ENCODE data around the gene AADACL4. TPM values are rescaled to one million over a fixed set of nuclear protein-coding genes. Genes with fewer than 3 reads are reported as not detected.

The AADACL4 gene
- not detected for total RNA-seq
- long read RNA-seq, result 0 reads

- DNase-seq (ENCODE audit: low spot score), result no peak
Measured at GRCh38 chr1:12643785-12644184, at the start of gene AADACL4. Gene AADACL4 (plus strand): TSS chr1:12644085. CDS start chr1:12644547, 462 bp downstream.

DNA sequence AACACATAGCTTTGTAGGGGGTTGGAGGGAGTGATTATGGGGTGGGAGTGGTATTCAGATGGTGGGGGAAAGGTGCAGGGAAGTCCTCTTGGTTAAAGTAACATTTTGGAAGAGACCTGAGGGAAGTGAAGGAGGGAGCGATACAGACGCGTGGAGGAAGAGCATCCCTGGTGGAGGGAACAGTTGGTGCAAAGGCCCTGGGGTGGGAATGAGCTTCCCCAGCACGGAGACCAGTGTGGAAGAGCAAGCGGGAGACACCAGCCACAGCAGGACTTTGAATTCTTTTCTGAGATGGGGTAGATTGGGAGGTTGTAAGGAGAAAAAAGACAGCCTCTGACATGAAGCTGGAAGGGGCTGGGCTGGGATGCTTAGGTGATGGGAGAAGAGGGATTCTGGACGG is 49.4 kb upstream of the AADACL4 start:
- no peak for DNase-seq (ENCODE audit: low spot score)

DNA sequence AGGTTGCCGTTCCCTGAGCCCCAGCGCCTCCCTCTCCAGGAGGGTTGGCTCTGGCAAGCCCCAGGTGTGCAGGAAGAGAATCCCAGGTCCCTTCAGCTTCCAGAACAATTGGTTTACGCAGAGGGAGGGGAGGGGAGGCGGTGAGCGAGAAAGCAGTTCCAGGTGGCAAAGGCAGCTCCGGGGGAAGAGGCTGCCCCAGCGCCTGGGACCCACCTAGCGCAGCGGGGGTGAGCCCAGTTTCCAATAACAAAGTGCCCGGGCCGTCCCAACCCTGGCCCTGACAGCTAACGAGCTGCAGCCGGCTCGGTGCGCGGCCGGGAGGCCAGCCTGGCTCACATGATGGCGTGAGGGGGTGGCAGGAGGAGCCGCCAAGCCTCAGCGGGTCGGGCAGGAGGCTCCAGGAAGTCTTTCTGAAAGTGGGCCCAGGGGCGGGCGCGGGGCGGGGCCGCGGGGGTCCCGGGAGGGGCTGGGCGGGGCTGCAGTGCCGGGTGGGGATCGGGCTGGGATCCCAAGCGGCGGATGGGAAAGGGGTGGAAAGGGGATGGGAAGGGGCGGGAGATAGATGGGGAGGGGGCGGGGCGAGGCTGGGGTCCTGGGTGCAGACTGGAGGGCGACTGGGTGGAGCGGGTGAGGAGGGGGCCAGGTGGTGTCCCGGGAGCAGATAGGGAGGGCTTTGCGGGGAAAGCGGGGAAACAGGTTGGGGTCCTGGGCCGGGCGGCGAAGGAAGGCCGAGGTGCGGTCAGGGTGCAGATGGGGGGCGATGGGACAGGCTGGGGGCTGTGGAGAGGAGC is 48.7 kb upstream of the AADACL4 start:
- no peak for DNase-seq (ENCODE audit: low spot score)

DNA sequence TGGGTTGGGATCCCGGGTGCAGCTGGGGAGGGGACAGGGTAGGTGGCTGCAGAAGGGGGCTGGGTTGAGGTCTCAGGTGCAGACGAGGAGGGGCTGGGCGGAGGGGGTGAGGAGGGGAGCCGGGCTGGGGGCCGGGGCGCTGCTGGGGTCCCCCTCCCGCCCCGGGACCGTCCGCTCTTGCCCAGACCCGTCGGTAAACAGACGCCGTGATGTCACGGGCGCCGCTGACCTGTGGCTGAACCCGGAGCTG is 48.2 kb upstream of the AADACL4 start:
- no peak for DNase-seq (ENCODE audit: low spot score)

GRCh38 chr1:12596007-12596821 is 47.7 kb upstream of the AADACL4 start:
- DNase-seq (ENCODE audit: low spot score), result no peak

DNA sequence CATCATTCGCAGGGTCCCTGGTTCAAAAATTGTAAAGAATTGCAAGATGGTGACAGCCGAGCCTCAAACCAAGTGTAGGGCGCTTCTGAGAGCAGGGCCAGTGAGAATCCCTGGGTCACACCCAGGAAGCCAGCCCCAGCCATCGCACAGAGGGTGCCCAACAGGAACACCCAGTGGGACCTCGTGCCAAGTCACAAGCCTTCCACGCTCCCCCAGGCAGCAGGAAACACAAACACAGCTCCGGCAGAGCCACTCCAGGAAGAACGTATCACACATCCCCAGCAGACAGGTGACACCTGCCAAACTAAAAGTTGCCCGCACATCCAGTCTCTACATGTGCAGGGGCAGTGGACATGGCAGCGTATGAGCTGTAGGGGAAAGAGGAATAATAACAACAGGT is 46.1 kb upstream of the AADACL4 start:
- DNase-seq (ENCODE audit: low spot score), result no peak

DNA sequence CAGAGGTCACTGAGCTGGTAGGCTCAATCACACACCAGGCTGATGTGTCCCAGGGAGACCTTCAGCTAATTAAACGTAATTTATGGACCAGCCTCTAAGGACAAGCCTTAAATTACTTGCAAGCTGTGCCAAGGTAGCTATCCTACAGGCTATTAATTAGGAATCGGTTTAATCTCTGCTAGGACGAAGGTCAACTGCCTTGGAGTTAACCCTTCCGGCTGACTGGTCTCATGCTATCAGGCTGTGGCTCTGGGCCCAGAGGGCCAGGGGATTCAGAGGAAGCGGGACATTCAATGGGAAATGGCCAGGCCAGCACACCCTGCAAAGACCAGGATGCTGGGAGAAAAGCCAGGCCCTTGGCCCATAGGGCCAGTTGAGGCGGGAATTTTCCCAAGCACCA is 44.9 kb upstream of the AADACL4 start:
- no peak for DNase-seq (ENCODE audit: low spot score)

DNA sequence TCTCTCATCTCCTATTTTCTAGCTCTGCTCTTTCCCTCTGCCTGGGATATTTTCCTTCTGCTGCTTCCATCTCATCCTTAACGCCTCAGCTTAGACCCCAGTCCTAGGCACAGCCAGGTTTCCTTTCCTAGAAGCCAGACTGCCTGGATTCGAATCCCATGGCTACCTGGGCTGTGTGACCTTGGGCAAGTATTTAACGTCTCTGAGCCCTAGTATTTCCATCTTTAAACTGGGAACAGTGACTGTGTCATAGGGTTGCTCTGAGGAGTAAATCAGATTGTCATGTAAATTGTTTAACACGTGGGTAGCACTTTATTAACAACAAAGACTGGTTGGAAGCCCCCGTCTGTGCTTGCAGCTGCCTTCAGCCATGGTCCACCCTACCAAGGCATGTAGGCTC is 44.2 kb upstream of the AADACL4 start:
- no peak for DNase-seq (ENCODE audit: low spot score)

- DNase-seq (ENCODE audit: low spot score), result no peak
Measured at GRCh38 chr1:12600335-12600734, 43.5 kb upstream of the AADACL4 start.

GRCh38 chr1:12600880-12601633 is 42.8 kb upstream of the AADACL4 start:
- no peak for DNase-seq (ENCODE audit: low spot score)

GRCh38 chr1:12601700-12602658 is 41.9 kb upstream of the AADACL4 start:
- DNase-seq (ENCODE audit: low spot score), result no peak

DNA sequence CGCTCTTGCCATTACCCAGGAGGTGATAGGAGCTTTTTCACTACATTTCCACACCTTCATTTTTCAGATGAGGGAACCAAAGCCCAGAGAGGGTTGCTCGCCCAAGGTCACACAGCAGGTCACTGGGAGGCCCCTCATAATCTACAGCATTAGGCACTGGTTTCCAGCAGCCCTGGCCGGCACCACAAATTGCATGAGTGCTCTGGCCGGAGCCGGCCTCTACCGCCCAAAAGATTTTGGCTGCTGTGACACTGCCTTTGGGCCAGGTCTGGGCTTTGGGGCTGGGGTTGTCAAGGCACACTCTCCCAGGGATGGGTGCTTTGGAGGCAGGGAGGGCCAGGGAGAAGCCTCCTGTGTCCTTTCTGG is 41.2 kb upstream of the AADACL4 start:
- no peak for DNase-seq (ENCODE audit: low spot score)

DNA sequence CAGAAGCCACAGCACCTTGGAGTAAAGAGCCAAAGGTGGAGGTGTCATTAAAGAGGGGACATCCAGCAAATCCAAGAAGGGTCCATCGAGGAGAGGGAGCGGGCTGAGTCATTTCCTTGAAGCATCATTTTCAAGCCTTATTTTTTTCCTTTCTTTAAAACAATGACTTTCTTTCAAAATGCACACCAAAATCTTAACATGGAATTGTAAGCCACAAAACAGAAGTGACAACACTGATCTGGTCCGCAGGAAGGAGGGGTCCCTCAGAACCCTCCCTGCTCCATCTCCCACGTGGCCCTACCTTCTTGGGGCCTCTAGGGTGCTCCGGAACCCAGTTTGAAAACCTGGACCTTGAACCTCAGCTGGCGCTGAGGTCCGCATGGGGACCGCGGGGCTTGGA is 40.7 kb upstream of the AADACL4 start:
- no peak for DNase-seq (ENCODE audit: low spot score)

DNA sequence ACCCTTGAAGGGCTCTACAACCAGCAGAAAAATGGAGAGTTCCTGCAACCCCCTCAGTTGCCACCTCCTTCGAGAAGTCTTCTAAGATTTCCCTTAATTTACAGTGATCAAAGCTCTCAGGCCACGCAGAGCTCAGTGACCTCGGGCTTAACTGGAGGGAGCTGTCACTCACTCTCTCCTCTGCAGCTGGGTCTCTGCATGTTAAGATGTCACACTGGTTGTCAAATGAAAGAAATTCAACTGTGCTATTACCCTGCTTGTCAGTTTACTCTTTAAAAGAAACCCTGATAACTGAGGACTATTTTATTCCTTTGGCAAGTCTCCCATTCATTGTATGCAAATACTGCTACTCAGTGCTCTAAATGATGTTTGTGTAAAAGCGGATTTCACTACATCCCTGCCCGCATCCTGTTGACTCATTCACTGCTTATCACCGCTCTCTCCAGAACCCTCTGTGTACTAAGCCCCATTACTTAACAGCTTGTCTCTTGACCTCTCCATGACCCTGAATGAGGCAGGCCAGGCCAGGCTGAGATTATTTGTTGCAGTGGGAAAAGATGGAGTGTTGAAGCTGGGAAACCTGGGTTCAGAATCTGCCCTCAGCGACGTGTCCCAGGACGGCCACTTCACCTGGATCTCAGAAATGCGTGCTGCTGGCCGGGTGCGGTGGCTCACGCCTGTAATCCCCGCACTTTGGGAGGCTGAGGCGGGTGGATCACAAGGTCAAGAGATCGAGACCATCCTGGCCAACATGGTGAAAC is 39.6 kb upstream of the AADACL4 start:
- no peak for DNase-seq (ENCODE audit: low spot score)

DNA sequence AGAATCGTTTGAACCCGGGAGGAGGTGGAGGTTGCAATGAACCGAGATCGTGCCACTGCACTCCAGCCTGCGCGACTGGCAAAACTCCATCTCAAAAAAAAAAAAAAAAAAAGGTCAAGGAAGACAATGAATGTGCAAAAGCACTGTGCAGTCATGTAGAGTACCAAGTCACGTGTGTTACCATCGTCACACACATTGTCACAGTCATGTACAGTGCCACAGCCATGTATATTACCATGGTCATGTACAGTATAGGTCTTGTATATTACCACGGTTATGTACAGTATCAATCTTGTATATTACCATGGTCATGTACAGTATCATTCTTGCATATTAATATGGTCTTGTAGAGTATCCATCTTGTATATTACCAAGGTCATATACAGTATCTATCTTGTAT is 38.9 kb upstream of the AADACL4 start:
- DNase-seq (ENCODE audit: low spot score), result no peak

DNA sequence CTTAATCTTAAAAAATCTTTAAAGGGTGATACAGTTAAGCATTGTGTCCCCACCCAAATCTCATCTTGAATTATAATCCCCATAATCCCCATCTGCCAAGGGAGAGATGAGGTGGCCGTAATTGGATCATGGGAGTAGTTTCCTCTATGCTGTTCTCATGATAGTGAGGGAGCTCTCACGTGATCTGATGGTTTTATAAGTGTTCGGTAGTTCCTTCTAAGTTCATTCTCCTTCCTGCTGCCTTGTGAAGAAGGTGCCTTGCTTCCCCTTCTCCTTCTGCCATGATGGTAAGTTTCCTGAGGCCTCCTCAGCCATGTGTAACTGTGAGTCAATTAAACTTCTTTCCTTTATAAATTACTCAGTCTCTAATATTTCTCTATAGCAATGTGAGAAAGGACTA is 36.6 kb upstream of the AADACL4 start:
- no peak for DNase-seq (ENCODE audit: low spot score)

DNA sequence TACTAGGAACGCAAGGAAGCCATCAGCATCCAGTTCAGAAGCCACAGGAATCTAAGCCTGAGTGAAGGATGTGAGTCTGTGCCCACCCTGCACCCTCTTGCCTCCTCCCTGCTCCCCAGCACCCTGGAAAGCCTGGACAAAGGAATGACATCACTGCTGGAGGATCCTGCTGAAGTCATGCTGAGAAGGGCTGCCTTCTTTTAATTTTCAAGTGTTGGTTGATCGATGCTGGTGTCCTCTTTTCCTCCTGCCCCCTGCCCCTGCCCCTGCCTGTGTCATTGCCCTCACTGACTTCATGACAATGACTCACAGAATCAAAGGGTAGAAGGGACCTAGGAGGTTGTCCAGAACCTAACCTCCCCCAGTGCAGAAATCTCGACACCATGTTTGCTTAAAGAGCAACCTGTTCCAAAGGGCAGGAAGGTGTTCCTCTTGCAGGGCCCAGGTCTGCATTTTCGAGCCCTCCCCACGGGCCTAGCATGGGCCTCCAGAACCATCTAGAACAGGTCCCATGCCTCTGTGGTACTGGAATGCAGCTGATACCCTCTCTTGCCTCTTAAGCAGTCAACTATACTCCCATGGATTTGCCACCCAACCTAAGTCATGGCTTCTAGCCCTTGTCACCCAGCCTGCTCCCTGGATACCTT is 35.5 kb upstream of the AADACL4 start:
- no peak for DNase-seq (ENCODE audit: low spot score)

DNA sequence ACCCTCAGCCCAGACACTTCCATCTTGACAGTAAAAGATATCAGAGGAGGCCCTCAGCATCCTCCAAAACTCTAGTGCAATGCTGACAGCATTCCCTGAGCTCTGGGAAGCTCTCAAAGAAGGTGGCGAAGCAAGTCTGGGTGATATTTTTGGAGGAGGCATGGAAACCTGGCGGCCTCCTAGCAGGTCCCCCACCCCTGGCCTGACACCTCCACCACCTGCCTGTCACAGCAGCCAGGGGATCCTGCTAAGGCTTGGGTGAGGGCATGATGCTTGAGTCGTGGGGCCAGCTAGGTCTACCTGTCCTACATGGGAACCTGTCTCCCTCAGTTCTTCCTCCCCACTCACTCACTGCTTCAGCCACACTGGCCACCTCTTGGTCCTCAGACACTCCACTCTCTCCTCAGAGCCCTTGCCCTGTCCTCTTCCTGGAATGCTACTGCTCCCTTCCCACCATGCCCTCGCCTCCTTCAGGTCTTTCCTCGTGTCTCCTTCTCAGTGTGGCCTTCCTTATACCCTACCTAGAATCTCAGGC is 34.3 kb upstream of the AADACL4 start:
- DNase-seq (ENCODE audit: low spot score), result no peak

DNA sequence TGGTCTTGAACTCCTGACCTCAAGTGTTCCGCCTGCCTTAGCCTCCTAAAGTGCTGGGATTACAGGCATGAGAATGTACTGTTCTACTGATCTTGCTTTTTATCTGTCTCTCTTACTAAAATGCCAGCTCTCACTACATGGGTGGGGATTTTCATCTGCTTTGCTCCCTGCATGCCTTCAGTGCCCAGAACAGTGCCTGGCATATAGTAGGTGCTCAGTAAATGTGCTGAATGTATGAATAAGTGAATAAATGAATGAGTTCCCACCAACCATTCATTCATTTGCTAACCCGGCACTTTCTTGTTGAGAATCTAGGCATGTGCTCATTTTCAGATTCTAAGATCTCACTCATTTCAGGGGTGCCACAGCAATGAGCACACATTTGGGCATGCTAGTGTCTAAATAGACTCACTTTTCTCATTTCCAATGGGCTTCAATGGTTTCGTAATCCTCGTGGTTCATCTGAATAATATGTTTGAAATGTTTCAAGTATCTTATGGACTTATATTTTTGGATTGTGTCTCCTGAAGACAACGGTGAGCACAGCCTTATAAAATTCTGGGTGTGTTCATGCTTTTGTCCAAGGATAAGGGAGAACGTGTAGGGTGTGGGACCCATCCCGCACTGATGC is 33.5 kb upstream of the AADACL4 start:
- DNase-seq (ENCODE audit: low spot score), result no peak

Data from mesenteric fat pad (tissue), 1 donor.